HuH-7.5 (cell line): ENCODE measurements around the gene KRTAP9-9.
"Not testable (repeated sequence)": the region's sequence is repeated elsewhere in the genome, so short reads cannot be mapped to it uniquely, and the experiment has no call there.

ENCODE experiments used
- DNase-seq: peaks from one replicate; pipeline ENCODE4 v3.0.0; 2011; ENCODE audit warnings: low spot score

The KRTAP9-9 gene

GRCh38 chr17:41265078-41265477, 9.9 kb downstream of the KRTAP9-9 start, which contains the start of gene KRTAP9-6:
Gene KRTAP9-6 (plus strand): TSS chr17:41265378. CDS start chr17:41265378, 0 bp downstream.
- DNase-seq: no peak

- no peak for DNase-seq
Observed at GRCh38 chr17:41267711-41268110, 12.5 kb downstream of the KRTAP9-9 start.

GRCh38 chr17:41271323-41271722, 16.1 kb downstream of the KRTAP9-9 start:
- not testable (repeated sequence) for DNase-seq

- DNase-seq: no peak
Observed at GRCh38 chr17:41271858-41272257, 16.7 kb downstream of the KRTAP9-9 start.

- not testable (repeated sequence) for DNase-seq
Observed at GRCh38 chr17:41275648-41276190, 20.5 kb downstream of the KRTAP9-9 start, which contains the start of gene KRTAP9-7. Gene KRTAP9-7 (plus strand): TSS chr17:41275698. CDS start chr17:41275698, 0 bp downstream.

- no peak for DNase-seq
Observed at GRCh38 chr17:41278176-41278955, 23.2 kb downstream of the KRTAP9-9 start.

- no peak for DNase-seq
Observed at GRCh38 chr17:41284043-41284442, 28.9 kb downstream of the KRTAP9-9 start.

GRCh38 chr17:41284546-41284945, 29.4 kb downstream of the KRTAP9-9 start:
- DNase-seq: no peak

- no peak for DNase-seq
Observed at GRCh38 chr17:41287050-41287449, 31.9 kb downstream of the KRTAP9-9 start.

- DNase-seq: no peak
Observed at GRCh38 chr17:41294016-41294415, 38.8 kb downstream of the KRTAP9-9 start.

GRCh38 chr17:41296846-41297245, 41.7 kb downstream of the KRTAP9-9 start:
- DNase-seq: no peak

- DNase-seq: no peak
Observed at GRCh38 chr17:41298458-41299135, 43.4 kb downstream of the KRTAP9-9 start.

- DNase-seq: no peak
Observed at GRCh38 chr17:41301204-41301790, 46.1 kb downstream of the KRTAP9-9 start.

- no peak for DNase-seq
Observed at GRCh38 chr17:41301916-41302901, 47.0 kb downstream of the KRTAP9-9 start, which contains the start of gene KRTAP29-1. Gene KRTAP29-1 (minus strand): TSS chr17:41302851. CDS start chr17:41302851, 0 bp downstream.

- DNase-seq: no peak
Observed at GRCh38 chr17:41302981-41303380, 47.8 kb downstream of the KRTAP9-9 start.

GRCh38 chr17:41304091-41304490, 48.9 kb downstream of the KRTAP9-9 start:
- DNase-seq: no peak
